Ovary (tissue), 9 donors: ENCODE results near the gene EDC3. TPM values are rescaled to one million over a fixed set of nuclear protein-coding genes. Genes with fewer than 3 reads are reported as not detected.

ENCODE experiments used
- DNase-seq, 5 donors: peaks; one replicate each; pipeline ENCODE4 v3.0.0-alpha.2; 2019 to 2020
- H3K27ac ChIP-seq, 2 donors: fragments of 200-600 bp; one replicate each; pipeline versions ENCODE4 v1.5.1 to v1.8.0; 2019 to 2022
- H3K27me3 ChIP-seq: fragments of 200-600 bp; one replicate; pipeline ENCODE4 v1.8.0; 2022
- H3K36me3 ChIP-seq: fragments of 200-600 bp; sonication (generic); one replicate; pipeline ENCODE4 v1.5.1; 2019
- H3K4me1 ChIP-seq: one replicate; pipeline ENCODE4 v1.8.1; 2013; ENCODE audit warnings: mild to moderate bottlenecking, moderate library complexity; ENCODE audit not compliant: insufficient read depth
- H3K4me3 ChIP-seq: fragments of 200-600 bp; sonication (generic); one replicate; pipeline ENCODE4 v1.5.1; 2017
- H3K9me3 ChIP-seq, 2 donors: fragments of 200-600 bp in 1 of 2; sonication (generic) in 1 of 2; one replicate each; pipeline versions ENCODE4 v1.5.1 to v1.8.1; 2013 to 2019; ENCODE audit warnings: mild to moderate bottlenecking in 1 of 2, moderate library complexity in 1 of 2
- CTCF ChIP-seq, 3 donors: fragments of 450-650 bp in 2 of 3; fragments of 200-600 bp in 1 of 3; IDR thresholded peaks; one replicate each; pipeline versions ENCODE4 v1.5.1 to v1.8.0; 2016 to 2022; ENCODE audit warnings: antibody characterized with exemption in 3 of 3, mild to moderate bottlenecking in 1 of 3
- EP300 ChIP-seq: sonication (generic); formaldehyde crosslinking; IDR thresholded peaks from one replicate; pipeline ENCODE4 v1.6.1; 2017; ENCODE audit warnings: antibody characterized with exemption
- POLR2A ChIP-seq: fragments of 450-650 bp; IDR thresholded peaks from one replicate; pipeline ENCODE4 v1.6.1; 2017; ENCODE audit warnings: antibody characterized with exemption, mild to moderate bottlenecking, moderate library complexity
- WGBS, 3 donors: extraction: QIAGEN DNeasy Blood & Tissue Kit in 1 of 3; methylation state at CpG; one replicate each; pipeline versions ENCODE4 v1.1.5 to v1.1.7; 2013 to 2017; 5-methylcytosine and 5-hydroxymethylcytosine counted together
- intact Hi-C, 4 donors: fragments of 100-400 bp; cut with DNase I; formaldehyde crosslinking; loops; one replicate each; pipeline versions ENCODE4 v1.11.0 to v1.15.1; 2022 to 2023
- polyA plus RNA-seq, 2 donors: library from polyadenylated mRNA; stranded (reverse); fragments of 200-250 nt in 1 of 2; fragments of 350-450 nt in 1 of 2; fragmentation: Illumina TruSeq in 1 of 2; extraction: RNeasy Lipid Tissue Mini Kit (QIAGEN cat#74804) in 1 of 2; gene quantifications; one replicate each; pipeline ENCODE4 v1.2.3, GENCODE V29; 2013 to 2014
- total RNA-seq, 7 donors: library from RNA; depleted of rRNA in 2 of 7; stranded (reverse); fragments of >200 nt in 2 of 7; fragmentation: NEBNext Ultra II Directional in 3 of 7; extraction: Animal tissue kit (Norgen Biotek cat#: 25700) in 3 of 7; gene quantifications; one replicate each; pipeline versions ENCODE4 v1.1.0 to v1.2.4, GENCODE V29; 2016 to 2023
- donor health status: DM: no; HTN: no; CAD: no; lungs with moderate emphysema.
- donor health status: DM: no; HTN: no; CAD: no.
- donor health status: Bipolar disorder and iron deficiency.
- donor health status: DM: yes; HTN: yes; CAD: no.
- donor health status: DM: no; HTN: no; CAD: no.
- donor health status: DM: yes; HTN: yes; CAD: no.

The EDC3 gene
- total and polyA plus RNA-seq, 9 donors, result 10.6 to 44.5 (median 34.2) TPM

- intact Hi-C loops, result no loop called here
- TF ChIP-seq CTCF (IDR thresholded peaks at IDR 0.05) (no peak), POLR2A (no peak), EP300 (no peak)
- no peak for DNase-seq
- Histone ChIP-seq H3K27ac (no peak overlapping the region), H3K36me3 (no peaks in the 10 kb centered on the region), H3K27me3 (no peaks in the 10 kb centered on the region), H3K9me3 (no peaks in the 10 kb centered on the region), H3K4me1 (peaks cover 11% of the 10 kb centered on the region), H3K4me3 (no peak overlapping the region)
These were observed 28.9 kb upstream of the EDC3 start for GRCh38 chr15:74724570-74725224.

GRCh38 chr15:74723754-74724334, 28.0 kb upstream of the EDC3 start:
- H3K36me3 ChIP-seq, result no peaks in the 10 kb centered on the region
- no peak for DNase-seq
- H3K9me3 ChIP-seq, result no peaks in the 10 kb centered on the region
- TF ChIP-seq CTCF (IDR thresholded peaks at IDR 0.05) (no peak), EP300 (no peak), POLR2A (no peak)
- no peaks in the 10 kb centered on the region for H3K27me3 ChIP-seq
- H3K4me3 ChIP-seq, result no peak overlapping the region
- no peak overlapping the region for H3K27ac ChIP-seq
- WGBS, 3 donors, result 79 to 80% (median 80%) methylated on average over 1 of the region's 1 CpG
- intact Hi-C loops, result no loop called here
- peaks cover 11% of the 10 kb centered on the region for H3K4me1 ChIP-seq

- H3K9me3 ChIP-seq, result no peaks in the 10 kb centered on the region
- TF ChIP-seq EP300, result no peak
- TF ChIP-seq POLR2A, result no peak
- no peak for TF ChIP-seq CTCF (IDR thresholded peaks at IDR 0.05)
- no peak overlapping the region for H3K27ac ChIP-seq
- H3K4me1 ChIP-seq, result peaks cover 11% of the 10 kb centered on the region
- 60 to 72% (median 68%) methylated on average over 1 of the region's 1 CpG for WGBS, 3 donors
- H3K4me3 ChIP-seq, result no peak overlapping the region
- H3K36me3 ChIP-seq, result no peaks in the 10 kb centered on the region
- H3K27me3 ChIP-seq, result no peaks in the 10 kb centered on the region
- no peak for DNase-seq
- intact Hi-C loops, result no loop called here
These were observed 27.4 kb upstream of the EDC3 start for GRCh38 chr15:74723187-74723586.

- intact Hi-C loops, result no loop called here
- Histone ChIP-seq H3K27ac (no peak overlapping the region), H3K4me1 (peaks cover 11% of the 10 kb centered on the region), H3K4me3 (no peak overlapping the region), H3K36me3 (no peaks in the 10 kb centered on the region), H3K9me3 (no peaks in the 10 kb centered on the region), H3K27me3 (no peaks in the 10 kb centered on the region)
- no peak for DNase-seq
- 73 to 90% (median 76%) methylated on average over 9 to 13 of the region's 13 CpGs for WGBS, 3 donors
- no peak for TF ChIP-seq POLR2A
These were observed 26.8 kb upstream of the EDC3 start for GRCh38 chr15:74722591-74722990.

- Histone ChIP-seq H3K4me1 (no peaks in the 10 kb centered on the region), H3K4me3 (no peak overlapping the region), H3K27me3 (no peaks in the 10 kb centered on the region), H3K27ac (no peak overlapping the region), H3K36me3 (no peaks in the 10 kb centered on the region), H3K9me3 (no peaks in the 10 kb centered on the region)
- WGBS, 3 donors, result 73 to 79% (median 75%) methylated on average over 5 of the region's 5 CpGs
- TF ChIP-seq POLR2A, result no peak
- no peak for TF ChIP-seq EP300
- intact Hi-C loops, result no loop called here
- no peak for DNase-seq
These were observed 20.8 kb upstream of the EDC3 start for GRCh38 chr15:74716651-74717050.
